ENCODE results near the gene AURKB. TPM values are rescaled to one million over a fixed set of nuclear protein-coding genes. Genes with fewer than 3 reads are reported as not detected.

AURKB gene
- total RNA-seq, 4 donors from 2014 or later = 0.54 to 5.3 (median 2.4) TPM

DNA sequence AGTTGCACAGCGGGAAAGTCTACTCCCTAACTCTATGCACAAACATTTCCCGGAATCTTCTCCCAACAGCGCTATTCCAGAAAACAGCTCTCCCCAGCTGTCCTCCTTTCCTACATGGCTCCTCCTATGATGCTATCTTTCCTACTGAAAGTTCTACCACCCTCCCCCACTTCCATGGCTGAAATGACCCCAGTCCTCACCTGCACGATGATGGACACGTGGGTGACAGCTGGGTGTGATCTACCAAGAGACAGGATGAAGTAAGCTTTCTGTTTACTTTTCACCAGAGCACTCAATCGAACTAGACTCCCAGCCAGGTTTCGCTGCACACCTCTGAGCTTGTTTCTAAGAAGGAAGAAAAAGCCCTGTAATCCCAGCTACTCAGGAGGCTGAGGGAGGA is 26.8 kb upstream of the AURKB start:
- Histone ChIP-seq H3K4me1 (no peaks in the 10 kb centered on the region), H3K9me3 (no peaks in the 10 kb centered on the region), H3K36me3 (peaks cover 0 to 100% of the 10 kb centered on the region in 2 donors), H3K27me3 (no peaks in the 10 kb centered on the region), H3K27ac (no peak overlapping the region), H3K4me3 (no peak overlapping the region)
- WGBS, 2 donors (ENCODE audit: low coverage in 1 of 2) = 71 to 90% methylated on average over 4 of the region's 7 CpGs
- TF ChIP-seq, protein P1, sequence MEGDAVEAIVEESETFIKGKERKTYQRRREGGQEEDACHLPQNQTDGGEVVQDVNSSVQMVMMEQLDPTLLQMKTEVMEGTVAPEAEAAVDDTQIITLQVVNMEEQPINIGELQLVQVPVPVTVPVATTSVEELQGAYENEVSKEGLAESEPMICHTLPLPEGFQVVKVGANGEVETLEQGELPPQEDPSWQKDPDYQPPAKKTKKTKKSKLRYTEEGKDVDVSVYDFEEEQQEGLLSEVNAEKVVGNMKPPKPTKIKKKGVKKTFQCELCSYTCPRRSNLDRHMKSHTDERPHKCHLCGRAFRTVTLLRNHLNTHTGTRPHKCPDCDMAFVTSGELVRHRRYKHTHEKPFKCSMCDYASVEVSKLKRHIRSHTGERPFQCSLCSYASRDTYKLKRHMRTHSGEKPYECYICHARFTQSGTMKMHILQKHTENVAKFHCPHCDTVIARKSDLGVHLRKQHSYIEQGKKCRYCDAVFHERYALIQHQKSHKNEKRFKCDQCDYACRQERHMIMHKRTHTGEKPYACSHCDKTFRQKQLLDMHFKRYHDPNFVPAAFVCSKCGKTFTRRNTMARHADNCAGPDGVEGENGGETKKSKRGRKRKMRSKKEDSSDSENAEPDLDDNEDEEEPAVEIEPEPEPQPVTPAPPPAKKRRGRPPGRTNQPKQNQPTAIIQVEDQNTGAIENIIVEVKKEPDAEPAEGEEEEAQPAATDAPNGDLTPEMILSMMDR (IDR thresholded peaks at IDR 0.05) = no peak
- ATAC-seq = no peak

DNA sequence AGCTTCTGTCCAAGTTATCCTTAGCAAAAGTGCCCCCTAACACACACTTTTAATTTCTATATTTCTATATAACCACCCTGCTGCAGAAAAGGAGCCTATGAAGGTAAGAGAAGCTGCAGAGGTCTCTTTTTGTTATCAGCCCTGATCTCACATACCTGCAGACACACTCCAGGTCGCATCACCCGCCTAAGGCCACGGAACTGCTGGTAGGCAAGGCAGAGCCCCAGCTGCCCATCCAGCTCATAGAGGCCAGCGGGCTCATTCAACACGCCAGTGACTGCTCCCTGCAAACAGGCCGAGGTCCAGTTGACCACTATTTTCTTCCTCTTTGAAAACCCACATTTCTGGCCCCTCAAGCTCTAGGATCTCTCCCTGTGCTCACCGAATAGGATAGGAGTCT is 25.3 kb upstream of the AURKB start:
- Histone ChIP-seq H3K4me1 (no peaks in the 10 kb centered on the region), H3K36me3 (peaks cover 0 to 100% of the 10 kb centered on the region in 2 donors), H3K4me3 (no peak overlapping the region), H3K27ac (no peak overlapping the region), H3K9me3 (no peaks in the 10 kb centered on the region), H3K27me3 (no peaks in the 10 kb centered on the region)
- WGBS, 2 donors (ENCODE audit: low coverage in 1 of 2) = 100% methylated on average over 3 of the region's 7 CpGs; no CpG with 5 or more reads in 1 of the 2 donors
- TF ChIP-seq, protein P1 (IDR thresholded peaks at IDR 0.05) = no peak
- TF ChIP-seq EP300 (IDR thresholded peaks at IDR 0.05) (no peak), POLR2AphosphoS5 (IDR thresholded peaks at IDR 0.05) (no peak), POLR2A (IDR thresholded peaks at IDR 0.05) (no peak)
- no peak for ATAC-seq

DNA sequence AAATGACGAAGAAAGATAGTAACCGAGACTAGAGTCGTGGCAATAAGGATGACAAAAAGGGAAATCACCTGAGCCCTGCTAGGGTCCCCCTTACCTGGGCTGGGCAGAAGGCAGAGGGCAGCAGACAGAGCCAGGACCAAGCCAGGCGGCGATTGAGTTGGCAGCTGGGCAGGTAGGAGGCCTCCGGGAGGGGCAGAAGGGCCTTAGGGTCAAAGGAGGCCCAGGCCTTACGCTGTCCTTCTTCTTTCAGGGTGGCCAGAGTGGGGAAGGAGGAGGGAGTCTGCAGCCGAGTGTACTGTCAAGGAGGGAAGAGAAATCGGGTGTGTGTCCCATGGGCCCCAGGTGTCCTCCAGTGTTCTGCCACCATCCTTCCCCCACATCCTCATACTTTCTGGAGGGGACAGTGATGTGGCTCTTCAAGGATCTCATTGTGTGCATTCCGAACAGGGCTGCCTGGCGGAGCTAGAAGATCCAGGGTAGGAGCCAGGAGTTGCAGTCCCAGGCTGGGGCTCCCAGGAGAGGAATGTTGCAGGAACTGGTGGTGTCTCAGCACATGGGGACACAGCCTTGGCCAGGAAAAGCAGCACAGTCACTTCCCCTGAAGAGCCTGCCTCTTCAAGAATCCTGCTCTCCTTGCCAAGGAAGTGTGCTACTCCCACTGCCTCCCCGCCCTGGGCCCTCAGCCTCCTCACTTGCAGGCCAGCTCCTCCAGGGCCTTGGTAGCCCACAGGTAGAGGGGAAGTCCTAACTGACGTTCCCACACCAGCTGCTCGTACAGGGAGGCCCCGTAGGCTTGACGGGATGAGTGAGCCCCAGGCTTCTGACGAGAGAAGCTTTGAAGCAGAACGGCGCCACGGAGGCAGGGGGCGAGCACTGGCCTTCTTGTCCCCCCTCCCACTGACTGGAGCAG is 24.2 kb upstream of the AURKB start:
- H3K27me3 ChIP-seq = no peaks in the 10 kb centered on the region
- no peak overlapping the region for H3K27ac ChIP-seq
- H3K36me3 ChIP-seq = peaks cover 0 to 100% of the 10 kb centered on the region in 2 donors
- no peak overlapping the region for H3K4me3 ChIP-seq
- ATAC-seq = no peak
- no peaks in the 10 kb centered on the region for H3K9me3 ChIP-seq
- WGBS, 2 donors (ENCODE audit: low coverage in 1 of 2) = 69 to 91% methylated on average over 8 to 13 of the region's 21 CpGs
- no peak for TF ChIP-seq EP300 (IDR thresholded peaks at IDR 0.05)
- no peak for TF ChIP-seq POLR2AphosphoS5 (IDR thresholded peaks at IDR 0.05)
- TF ChIP-seq POLR2A (IDR thresholded peaks at IDR 0.05) = no peak
- TF ChIP-seq, protein P1 (IDR thresholded peaks at IDR 0.05) = no peak
- no peaks in the 10 kb centered on the region for H3K4me1 ChIP-seq

DNA sequence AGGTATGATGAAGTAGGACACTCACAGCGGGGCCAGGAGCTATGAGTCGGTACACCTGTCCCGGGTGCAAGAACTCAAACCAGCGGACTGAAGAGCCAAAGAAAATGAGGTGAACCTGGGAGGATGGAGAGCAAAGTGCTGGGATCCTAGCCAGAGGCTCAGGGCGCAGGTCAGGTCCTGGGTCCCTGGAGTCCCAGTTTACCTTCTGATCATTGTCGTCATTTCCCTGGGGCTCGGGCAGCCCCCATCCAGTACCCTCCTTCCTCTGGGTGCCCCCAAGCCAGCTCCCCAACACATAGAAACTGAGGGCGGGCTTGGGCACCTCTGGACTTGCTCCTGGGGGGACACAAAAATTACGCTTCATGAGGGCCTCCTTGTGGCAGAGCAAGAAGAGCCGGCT is 21.3 kb upstream of the AURKB start:
- no peaks in the 10 kb centered on the region for H3K9me3 ChIP-seq
- TF ChIP-seq POLR2AphosphoS5 (IDR thresholded peaks at IDR 0.05) (no peak), EP300 (IDR thresholded peaks at IDR 0.05) (no peak), POLR2A (IDR thresholded peaks at IDR 0.05) (no peak)
- TF ChIP-seq, protein P1 (IDR thresholded peaks at IDR 0.05) = no peak
- 85 to 92% methylated on average over 4 to 5 of the region's 10 CpGs for WGBS, 2 donors (ENCODE audit: low coverage in 1 of 2)
- H3K27me3 ChIP-seq = no peaks in the 10 kb centered on the region
- no peak overlapping the region for H3K27ac ChIP-seq
- no peak overlapping the region for H3K4me3 ChIP-seq
- H3K36me3 ChIP-seq = peaks cover 0 to 96% of the 10 kb centered on the region in 2 donors
- peaks cover 0 to 8% (median 5%) of the 10 kb centered on the region in 3 donors for H3K4me1 ChIP-seq
- ATAC-seq = no peak

DNA sequence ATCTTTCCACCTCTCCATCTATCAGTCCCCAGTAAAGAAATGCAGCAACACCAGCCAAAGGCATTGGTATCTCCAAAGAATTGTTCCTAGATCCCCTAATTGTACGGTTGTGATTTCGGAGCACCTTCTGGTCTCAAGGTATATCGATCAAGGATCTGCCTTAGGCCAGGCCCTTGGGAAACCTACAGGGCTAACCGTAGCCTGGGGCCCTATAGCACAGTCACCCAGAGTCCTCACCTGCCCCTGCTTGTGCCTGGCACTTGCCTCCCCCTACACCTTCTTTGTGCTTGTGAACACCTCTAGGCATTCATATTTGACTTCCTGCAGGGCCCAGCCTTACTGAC is 16.8 kb upstream of the AURKB start:
- Histone ChIP-seq H3K27ac (peak overlapping the region; percentile 24 to 77 (median 76)), H3K4me3 (peak overlapping the region in 1 of 2 donors; percentile 40), H3K9me3 (no peaks in the 10 kb centered on the region), H3K4me1 (peaks cover 0 to 50% (median 15%) of the 10 kb centered on the region in 3 donors), H3K36me3 (peaks cover 0 to 51% of the 10 kb centered on the region in 2 donors), H3K27me3 (no peaks in the 10 kb centered on the region)
- WGBS, 2 donors (ENCODE audit: low coverage in 1 of 2) = 81 to 86% methylated on average over 4 of the region's 4 CpGs
- ATAC-seq = no peak
- TF ChIP-seq EP300 (IDR thresholded peaks at IDR 0.05) (no peak), POLR2AphosphoS5 (IDR thresholded peaks at IDR 0.05) (no peak), POLR2A (IDR thresholded peaks at IDR 0.05) (no peak)
- TF ChIP-seq, protein P1 (IDR thresholded peaks at IDR 0.05) = no peak
